ENCODE measurements around the gene MESD. TPM values are rescaled to one million over a fixed set of nuclear protein-coding genes. Genes with fewer than 3 reads are reported as not detected.

The MESD gene
- polyA plus RNA-seq, 1 donor from 2014 or later = 16.3 TPM

GRCh38 chr15:81032818-81033217 is 43.2 kb upstream of the MESD start:
- Histone ChIP-seq H3K9me2 (ENCODE audit: insufficient read depth, low read length) (no peaks in the 10 kb centered on the region), H3K9ac (ENCODE audit: low read length) (no peak overlapping the region), H3K4me3 (ENCODE audit: low read length) (no peak overlapping the region), H3K4me2 (ENCODE audit: low read length) (no peak overlapping the region), H3K36me3 (ENCODE audit: insufficient read depth, low read length) (no peaks in the 10 kb centered on the region), H3F3A (ENCODE audit: insufficient read depth, low read length, poor library complexity, severe bottlenecking) (no peaks in the 10 kb centered on the region), H3K27ac (ENCODE audit: low read length) (no peak overlapping the region), H4K20me1 (ENCODE audit: insufficient read depth) (no peaks in the 10 kb centered on the region), H2AFZ (ENCODE audit: low read depth, low read length) (no peak overlapping the region), H3K27me3 (ENCODE audit: insufficient read depth, low read depth, low read length) (no peaks in the 10 kb centered on the region), H3K79me2 (replicated peaks; ENCODE audit: insufficient read depth, low read length) (no peaks in the 10 kb centered on the region), H3K9me3 (ENCODE audit: low read length) (no peaks in the 10 kb centered on the region)
- TF ChIP-seq MXI1 (conservative IDR thresholded peaks at IDR 0.05; ENCODE audit: poor library complexity, severe bottlenecking) (no peak), TAF1 (IDR thresholded peaks at IDR 0.05; ENCODE audit: low read depth) (no peak), CTCF (IDR thresholded peaks at IDR 0.05; ENCODE audit: poor library complexity, severe bottlenecking) (no peak), EP300 (conservative IDR thresholded peaks at IDR 0.05; ENCODE audit: poor library complexity, severe bottlenecking) (no peak), EZH2 (IDR thresholded peaks at IDR 0.05; ENCODE audit: borderline replicate concordance, insufficient read depth, low read length, poor library complexity, severe bottlenecking) (no peak), REST (IDR thresholded peaks at IDR 0.05; ENCODE audit: borderline replicate concordance) (no peak), POLR2AphosphoS5 (IDR thresholded peaks at IDR 0.05) (no peak), RAD21 (conservative IDR thresholded peaks at IDR 0.05) (no peak), SMC3 (conservative IDR thresholded peaks at IDR 0.05; ENCODE audit: poor library complexity) (no peak)

GRCh38 chr15:81032355-81032754 is 42.7 kb upstream of the MESD start:
- Histone ChIP-seq H3K4me2 (ENCODE audit: low read length) (no peak overlapping the region), H3K9me2 (ENCODE audit: insufficient read depth, low read length) (no peaks in the 10 kb centered on the region), H4K20me1 (ENCODE audit: insufficient read depth) (no peaks in the 10 kb centered on the region), H3K9ac (ENCODE audit: low read length) (no peak overlapping the region), H3K27me3 (ENCODE audit: insufficient read depth, low read depth, low read length) (no peaks in the 10 kb centered on the region), H3K79me2 (replicated peaks; ENCODE audit: insufficient read depth, low read length) (no peaks in the 10 kb centered on the region), H3K4me3 (ENCODE audit: low read length) (no peak overlapping the region), H2AFZ (ENCODE audit: low read depth, low read length) (no peak overlapping the region), H3K36me3 (ENCODE audit: insufficient read depth, low read length) (no peaks in the 10 kb centered on the region), H3F3A (ENCODE audit: insufficient read depth, low read length, poor library complexity, severe bottlenecking) (no peaks in the 10 kb centered on the region), H3K9me3 (ENCODE audit: low read length) (no peaks in the 10 kb centered on the region), H3K27ac (ENCODE audit: low read length) (no peak overlapping the region)
- TF ChIP-seq TAF1 (IDR thresholded peaks at IDR 0.05; ENCODE audit: low read depth) = no peak
- no peak for TF ChIP-seq CTCF (IDR thresholded peaks at IDR 0.05; ENCODE audit: poor library complexity, severe bottlenecking)
- TF ChIP-seq POLR2AphosphoS5 (IDR thresholded peaks at IDR 0.05) = no peak
- TF ChIP-seq RAD21 (conservative IDR thresholded peaks at IDR 0.05) = no peak
- TF ChIP-seq EZH2 (IDR thresholded peaks at IDR 0.05; ENCODE audit: borderline replicate concordance, insufficient read depth, low read length, poor library complexity, severe bottlenecking) = no peak
- no peak for TF ChIP-seq MXI1 (conservative IDR thresholded peaks at IDR 0.05; ENCODE audit: poor library complexity, severe bottlenecking)
- TF ChIP-seq REST (IDR thresholded peaks at IDR 0.05; ENCODE audit: borderline replicate concordance) = no peak
- TF ChIP-seq EP300 (conservative IDR thresholded peaks at IDR 0.05; ENCODE audit: poor library complexity, severe bottlenecking) = no peak
